ENCODE data around the gene AP2A2. TPM values are rescaled to one million over a fixed set of nuclear protein-coding genes. Genes with fewer than 3 reads are reported as not detected.
A peak's percentile ranks its signal among the peaks of the same experiment; 100 is the strongest.

AP2A2 gene
- total RNA-seq, 1 donor from 2014 or later = 78.1 TPM

DNA sequence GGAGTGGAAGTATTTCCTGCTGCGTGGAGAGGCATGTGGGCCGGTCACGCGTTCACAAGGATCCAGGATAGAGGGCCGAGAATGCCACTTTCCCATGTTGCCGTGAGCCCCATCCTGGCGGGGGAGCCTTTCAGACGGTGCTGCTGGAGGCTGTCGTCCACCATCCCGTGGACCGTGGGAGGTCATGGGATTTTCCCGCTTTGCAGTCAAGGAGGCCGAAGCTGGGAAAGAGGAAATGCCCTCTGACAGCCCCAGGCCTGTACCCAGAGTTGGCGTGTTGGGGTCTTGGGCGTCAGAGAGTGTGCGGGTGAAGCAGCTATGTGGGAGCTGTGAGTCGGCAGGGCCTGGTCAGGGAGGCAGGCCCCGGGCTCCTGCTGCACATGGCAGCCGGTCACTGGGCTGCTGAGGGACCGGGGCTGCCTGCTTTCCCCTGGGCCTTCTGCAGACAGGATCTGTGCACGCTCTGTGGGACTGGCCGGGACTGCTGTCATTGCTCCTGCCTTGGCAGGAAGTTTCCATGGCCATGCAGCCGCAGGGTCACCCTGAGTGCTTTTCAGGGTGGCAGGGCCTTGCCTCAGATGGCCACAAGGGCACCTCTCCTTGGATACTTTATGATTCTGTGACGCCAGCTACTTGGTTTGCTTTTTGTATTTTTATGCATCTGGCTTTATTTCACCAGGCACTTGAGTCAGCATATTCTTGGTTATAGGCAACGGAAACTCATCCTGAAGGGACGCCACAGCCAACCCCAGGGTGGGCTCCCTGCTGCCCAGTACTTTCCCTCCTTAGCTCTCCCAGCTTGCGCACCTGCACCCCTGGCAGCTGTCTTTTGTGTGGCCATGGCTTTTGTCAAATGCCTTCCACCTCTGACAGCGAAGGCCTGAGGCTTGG is 52.4 kb downstream of the AP2A2 start:
- no peaks in the 10 kb centered on the region for H3K27me3 Mint-ChIP-seq (ENCODE audit: low read depth)
- H3K9me3 Mint-ChIP-seq = no peaks in the 10 kb centered on the region
- H3K4me3 Mint-ChIP-seq = no peak overlapping the region
- H3K4me1 Mint-ChIP-seq = peaks cover 5% of the 10 kb centered on the region
- H3K27ac Mint-ChIP-seq (ENCODE audit: unreplicated experiment) = peak overlapping the region; percentile 43
- TF ChIP-seq, protein P1, sequence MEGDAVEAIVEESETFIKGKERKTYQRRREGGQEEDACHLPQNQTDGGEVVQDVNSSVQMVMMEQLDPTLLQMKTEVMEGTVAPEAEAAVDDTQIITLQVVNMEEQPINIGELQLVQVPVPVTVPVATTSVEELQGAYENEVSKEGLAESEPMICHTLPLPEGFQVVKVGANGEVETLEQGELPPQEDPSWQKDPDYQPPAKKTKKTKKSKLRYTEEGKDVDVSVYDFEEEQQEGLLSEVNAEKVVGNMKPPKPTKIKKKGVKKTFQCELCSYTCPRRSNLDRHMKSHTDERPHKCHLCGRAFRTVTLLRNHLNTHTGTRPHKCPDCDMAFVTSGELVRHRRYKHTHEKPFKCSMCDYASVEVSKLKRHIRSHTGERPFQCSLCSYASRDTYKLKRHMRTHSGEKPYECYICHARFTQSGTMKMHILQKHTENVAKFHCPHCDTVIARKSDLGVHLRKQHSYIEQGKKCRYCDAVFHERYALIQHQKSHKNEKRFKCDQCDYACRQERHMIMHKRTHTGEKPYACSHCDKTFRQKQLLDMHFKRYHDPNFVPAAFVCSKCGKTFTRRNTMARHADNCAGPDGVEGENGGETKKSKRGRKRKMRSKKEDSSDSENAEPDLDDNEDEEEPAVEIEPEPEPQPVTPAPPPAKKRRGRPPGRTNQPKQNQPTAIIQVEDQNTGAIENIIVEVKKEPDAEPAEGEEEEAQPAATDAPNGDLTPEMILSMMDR (conservative IDR thresholded peaks at IDR 0.05) = no peak
- DNase-seq (ENCODE audit: low read depth, low spot score) = no peak
- peaks cover 9% of the 10 kb centered on the region for H3K36me3 Mint-ChIP-seq (ENCODE audit: low read depth)

GRCh38 chr11:978781-979180 is 53.1 kb downstream of the AP2A2 start:
- peaks cover 6% of the 10 kb centered on the region for H3K36me3 Mint-ChIP-seq (ENCODE audit: low read depth)
- H3K4me1 Mint-ChIP-seq = peaks cover 5% of the 10 kb centered on the region
- no peaks in the 10 kb centered on the region for H3K27me3 Mint-ChIP-seq (ENCODE audit: low read depth)
- no peak for DNase-seq (ENCODE audit: low read depth, low spot score)
- TF ChIP-seq, protein P1 (conservative IDR thresholded peaks at IDR 0.05) = no peak
- H3K9me3 Mint-ChIP-seq = no peaks in the 10 kb centered on the region
- H3K4me3 Mint-ChIP-seq = no peak overlapping the region
- H3K27ac Mint-ChIP-seq (ENCODE audit: unreplicated experiment) = no peak overlapping the region

- peak overlapping the region; percentile 75 for H3K27ac Mint-ChIP-seq (ENCODE audit: unreplicated experiment)
- no peak overlapping the region for H3K4me3 Mint-ChIP-seq
- H3K27me3 Mint-ChIP-seq (ENCODE audit: low read depth) = no peaks in the 10 kb centered on the region
- H3K9me3 Mint-ChIP-seq = no peaks in the 10 kb centered on the region
- DNase-seq (ENCODE audit: low read depth, low spot score) = no peak
- TF ChIP-seq, protein P1 (conservative IDR thresholded peaks at IDR 0.05) = no peak
- H3K4me1 Mint-ChIP-seq = peaks cover 4% of the 10 kb centered on the region
- peaks cover 8% of the 10 kb centered on the region for H3K36me3 Mint-ChIP-seq (ENCODE audit: low read depth)
These were observed 55.0 kb downstream of the AP2A2 start for GRCh38 chr11:980438-981357.

DNA sequence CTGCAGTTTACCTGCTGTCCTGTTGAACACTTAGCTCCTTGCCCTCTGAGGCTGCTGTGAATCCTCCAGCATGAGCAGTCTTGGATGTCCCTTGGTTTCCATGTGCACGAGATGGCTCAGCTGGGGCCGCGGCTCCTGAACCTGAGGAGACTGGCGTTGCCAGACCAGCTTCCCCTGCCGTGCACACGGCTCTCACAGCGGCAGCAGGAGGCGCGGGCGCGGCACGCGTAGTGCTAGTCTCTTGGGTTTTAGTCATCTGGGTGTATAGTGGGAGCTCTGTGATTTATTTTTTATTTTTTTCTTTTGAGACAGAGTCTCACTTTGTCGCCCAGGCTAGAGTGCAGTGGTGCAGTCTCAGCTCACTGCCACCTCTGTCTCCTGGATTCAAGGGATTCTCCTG is 56.1 kb downstream of the AP2A2 start:
- Mint-ChIP-seq H3K27me3 (ENCODE audit: low read depth) (no peaks in the 10 kb centered on the region), H3K36me3 (ENCODE audit: low read depth) (peaks cover 8% of the 10 kb centered on the region), H3K9me3 (no peaks in the 10 kb centered on the region), H3K27ac (ENCODE audit: unreplicated experiment) (no peak overlapping the region), H3K4me1 (no peaks in the 10 kb centered on the region), H3K4me3 (no peak overlapping the region)
- DNase-seq (ENCODE audit: low read depth, low spot score) = no peak
- TF ChIP-seq, protein P1 (conservative IDR thresholded peaks at IDR 0.05) = no peak

GRCh38 chr11:984546-984945 is 58.9 kb downstream of the AP2A2 start:
- Mint-ChIP-seq H3K4me1 (no peaks in the 10 kb centered on the region), H3K27me3 (ENCODE audit: low read depth) (no peaks in the 10 kb centered on the region), H3K9me3 (no peaks in the 10 kb centered on the region), H3K27ac (ENCODE audit: unreplicated experiment) (no peak overlapping the region), H3K4me3 (no peak overlapping the region), H3K36me3 (ENCODE audit: low read depth) (peaks cover 5% of the 10 kb centered on the region)
- TF ChIP-seq, protein P1 (conservative IDR thresholded peaks at IDR 0.05) = no peak
- DNase-seq (ENCODE audit: low read depth, low spot score) = no peak
